ENCODE results near the gene KIF1A. TPM values are rescaled to one million over a fixed set of nuclear protein-coding genes. Genes with fewer than 3 reads are reported as not detected.

KIF1A gene
- total RNA-seq, 1 donor from 2014 or later, result not detected

DNA sequence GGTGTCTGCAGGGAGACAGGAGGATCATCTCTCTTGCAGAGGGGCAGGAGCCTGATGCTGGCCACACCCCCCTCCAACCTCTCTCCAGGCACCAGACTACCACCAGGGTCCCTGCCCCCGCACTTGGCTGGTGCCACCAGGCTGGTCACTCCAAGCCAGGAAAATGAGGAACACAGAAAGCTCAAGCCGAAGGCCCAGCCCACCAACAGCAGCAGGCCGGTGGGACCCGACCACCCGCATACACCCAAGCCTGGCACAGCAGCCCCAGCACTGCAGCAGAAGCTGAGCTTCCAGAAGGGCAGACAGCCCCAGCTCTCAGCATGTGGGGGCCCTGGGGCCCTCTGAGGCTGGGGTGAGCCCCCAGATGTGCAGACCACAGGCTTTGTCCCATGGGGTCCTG is 52.7 kb downstream of the KIF1A start:
- ChIA-PET POLR2A (no interaction called here), CTCF (no interaction called here)
- Mint-ChIP-seq H3K9me3 (no peaks in the 10 kb centered on the region), H3K27me3 (no peaks in the 10 kb centered on the region), H3K4me1 (no peaks in the 10 kb centered on the region), H3K36me3 (ENCODE audit: low read depth) (no peaks in the 10 kb centered on the region), H3K4me3 (no peak overlapping the region), H3K27ac (no peak overlapping the region)
- intact Hi-C loops (cut with micrococcal nuclease), result no loop called here
- DNase-seq (no peak), ATAC-seq (ENCODE audit: low read depth) (no peak)
- TF ChIP-seq, protein P1, sequence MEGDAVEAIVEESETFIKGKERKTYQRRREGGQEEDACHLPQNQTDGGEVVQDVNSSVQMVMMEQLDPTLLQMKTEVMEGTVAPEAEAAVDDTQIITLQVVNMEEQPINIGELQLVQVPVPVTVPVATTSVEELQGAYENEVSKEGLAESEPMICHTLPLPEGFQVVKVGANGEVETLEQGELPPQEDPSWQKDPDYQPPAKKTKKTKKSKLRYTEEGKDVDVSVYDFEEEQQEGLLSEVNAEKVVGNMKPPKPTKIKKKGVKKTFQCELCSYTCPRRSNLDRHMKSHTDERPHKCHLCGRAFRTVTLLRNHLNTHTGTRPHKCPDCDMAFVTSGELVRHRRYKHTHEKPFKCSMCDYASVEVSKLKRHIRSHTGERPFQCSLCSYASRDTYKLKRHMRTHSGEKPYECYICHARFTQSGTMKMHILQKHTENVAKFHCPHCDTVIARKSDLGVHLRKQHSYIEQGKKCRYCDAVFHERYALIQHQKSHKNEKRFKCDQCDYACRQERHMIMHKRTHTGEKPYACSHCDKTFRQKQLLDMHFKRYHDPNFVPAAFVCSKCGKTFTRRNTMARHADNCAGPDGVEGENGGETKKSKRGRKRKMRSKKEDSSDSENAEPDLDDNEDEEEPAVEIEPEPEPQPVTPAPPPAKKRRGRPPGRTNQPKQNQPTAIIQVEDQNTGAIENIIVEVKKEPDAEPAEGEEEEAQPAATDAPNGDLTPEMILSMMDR (IDR thresholded peaks at IDR 0.05), result no peak

DNA sequence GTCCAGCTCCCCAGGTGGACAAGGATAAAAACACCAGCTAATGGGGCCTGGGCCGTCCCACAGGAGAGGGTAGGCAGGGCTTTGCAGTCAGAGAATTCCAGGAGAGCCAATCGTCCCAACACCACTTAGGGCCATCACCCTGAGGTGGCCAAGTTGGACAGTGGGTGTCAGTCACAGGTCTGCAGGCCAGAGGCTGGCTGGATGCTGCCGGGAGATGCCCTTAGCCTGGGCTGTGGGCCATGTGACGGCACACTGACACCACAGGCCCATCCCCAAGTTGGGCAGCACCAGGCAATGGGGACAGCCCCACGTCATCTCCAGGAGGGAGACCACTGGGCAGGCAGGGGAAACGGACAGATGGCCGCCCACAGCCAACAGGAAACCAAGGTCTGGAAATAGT is 53.9 kb downstream of the KIF1A start:
- DNase-seq (no peak), ATAC-seq (ENCODE audit: low read depth) (no peak)
- Mint-ChIP-seq H3K36me3 (ENCODE audit: low read depth) (no peaks in the 10 kb centered on the region), H3K4me3 (no peak overlapping the region), H3K27me3 (no peaks in the 10 kb centered on the region), H3K4me1 (no peaks in the 10 kb centered on the region), H3K27ac (no peak overlapping the region), H3K9me3 (no peaks in the 10 kb centered on the region)
- CTCF ChIA-PET, result no interaction called here
- TF ChIP-seq, protein P1 (IDR thresholded peaks at IDR 0.05), result no peak
- intact Hi-C loops (cut with micrococcal nuclease), result no loop called here
- POLR2A ChIA-PET, result no interaction called here

DNA sequence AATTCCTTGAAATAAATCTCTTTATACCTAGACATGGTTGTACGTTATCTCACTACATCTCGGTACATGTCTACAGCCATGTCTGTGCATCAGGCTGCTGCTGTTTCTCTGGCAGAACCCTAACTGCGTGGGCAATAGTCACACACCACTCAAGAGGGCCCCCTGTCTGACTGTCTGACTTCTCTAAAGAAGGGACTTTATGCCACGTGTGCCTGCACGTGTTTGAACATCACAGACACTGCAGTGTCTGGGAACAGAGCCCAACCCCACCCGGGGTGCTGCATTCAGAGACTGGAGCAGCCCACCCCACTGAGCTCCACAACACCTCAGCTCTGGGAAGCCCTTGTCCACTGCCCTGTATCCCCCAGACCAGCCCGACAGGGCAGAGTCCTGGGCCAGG is 55.0 kb downstream of the KIF1A start:
- ATAC-seq (ENCODE audit: low read depth) (no peak), DNase-seq (no peak)
- Mint-ChIP-seq H3K27me3 (no peaks in the 10 kb centered on the region), H3K4me1 (no peaks in the 10 kb centered on the region), H3K36me3 (ENCODE audit: low read depth) (no peaks in the 10 kb centered on the region), H3K4me3 (no peak overlapping the region), H3K27ac (no peak overlapping the region), H3K9me3 (no peaks in the 10 kb centered on the region)
- ChIA-PET POLR2A (no interaction called here), CTCF (no interaction called here)
- TF ChIP-seq, protein P1 (IDR thresholded peaks at IDR 0.05), result no peak
- intact Hi-C loops (cut with micrococcal nuclease), result no loop called here

DNA sequence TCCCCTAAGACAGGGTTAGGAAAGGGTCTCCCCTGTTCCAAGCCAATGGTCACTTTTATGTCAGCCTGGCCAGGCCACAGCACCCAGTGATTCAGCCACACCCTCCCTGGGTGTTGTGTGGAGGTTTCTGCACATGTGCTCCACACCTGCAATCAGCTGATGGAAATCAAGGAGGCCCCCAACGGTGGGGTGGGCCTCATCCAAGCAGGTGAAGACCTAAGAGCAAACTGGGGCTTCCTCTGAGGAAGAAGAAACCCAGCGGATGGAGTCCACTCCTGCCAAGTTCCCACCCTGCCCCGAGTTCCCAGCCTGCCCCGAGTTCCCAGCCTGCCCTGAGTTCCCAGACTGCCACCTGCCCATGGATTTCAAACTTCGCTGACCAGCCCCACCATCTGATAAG is 55.4 kb downstream of the KIF1A start:
- CTCF ChIA-PET, result no interaction called here
- POLR2A ChIA-PET, result no interaction called here
- DNase-seq, result no peak
- TF ChIP-seq, protein P1 (IDR thresholded peaks at IDR 0.05), result no peak
- Mint-ChIP-seq H3K27me3 (no peaks in the 10 kb centered on the region), H3K4me1 (peaks cover under 1% of the 10 kb centered on the region), H3K9me3 (no peaks in the 10 kb centered on the region), H3K36me3 (ENCODE audit: low read depth) (no peaks in the 10 kb centered on the region), H3K27ac (no peak overlapping the region), H3K4me3 (no peak overlapping the region)
- no peak for ATAC-seq (ENCODE audit: low read depth)
- intact Hi-C loops (cut with micrococcal nuclease), result no loop called here

DNA sequence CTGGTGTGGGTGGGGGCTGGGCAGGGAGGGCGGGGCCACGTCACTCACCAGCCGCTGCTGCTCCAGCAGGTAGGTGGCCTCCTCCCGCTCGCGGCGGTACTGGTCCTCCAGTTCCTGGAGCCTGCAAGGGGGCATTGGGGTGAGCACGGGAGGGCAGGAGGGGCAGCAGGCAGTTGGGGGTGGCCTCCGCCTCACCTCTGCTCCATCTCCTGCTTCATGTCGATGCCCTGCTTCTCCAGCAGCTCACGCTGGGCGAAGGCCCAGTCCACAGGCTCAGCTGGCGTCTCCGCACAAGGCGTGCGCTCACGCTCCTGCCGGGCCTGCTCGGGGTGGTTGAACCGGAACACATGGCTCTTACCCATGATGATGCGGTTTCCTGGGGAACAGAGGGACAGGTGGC is 57.0 kb downstream of the KIF1A start:
- Mint-ChIP-seq H3K9me3 (no peaks in the 10 kb centered on the region), H3K36me3 (ENCODE audit: low read depth) (no peaks in the 10 kb centered on the region), H3K4me1 (peaks cover 6% of the 10 kb centered on the region), H3K27ac (no peak overlapping the region), H3K4me3 (no peak overlapping the region), H3K27me3 (no peaks in the 10 kb centered on the region)
- ChIA-PET POLR2A (no interaction called here), CTCF (no interaction called here)
- ATAC-seq (ENCODE audit: low read depth) (no peak), DNase-seq (no peak)
- TF ChIP-seq, protein P1 (IDR thresholded peaks at IDR 0.05), result no peak
- intact Hi-C loops (cut with micrococcal nuclease), result no loop called here
